H9 (cell line): ENCODE results near the gene DTNBP1. TPM values are rescaled to one million over a fixed set of nuclear protein-coding genes. Genes with fewer than 3 reads are reported as not detected.

Source experiments
- DNase-seq: peaks from one replicate; pipeline ENCODE4 v3.0.0-alpha.2; 2017
- H2AFZ ChIP-seq: one replicate; pipeline ENCODE4 v1.6.1; 2013; ENCODE audit warnings: mild to moderate bottlenecking, low read length, control low read depth, moderate library complexity
- H2AK5ac ChIP-seq: 2 replicates; pipeline ENCODE4 v1.6.1; 2013; ENCODE audit warnings: low read length, control low read depth, mixed read lengths; ENCODE audit not compliant: insufficient read length
- H2BK120ac ChIP-seq: one replicate; pipeline ENCODE4 v1.6.1; 2013; ENCODE audit warnings: low read depth, mild to moderate bottlenecking, low read length, control low read depth, inconsistent platforms; ENCODE audit not compliant: poor library complexity, severe bottlenecking
- H2BK12ac ChIP-seq: 2 replicates; pipeline ENCODE4 v1.6.1; 2013; ENCODE audit warnings: low read length, control low read depth, mixed read lengths, low read depth; ENCODE audit not compliant: insufficient read length
- H2BK15ac ChIP-seq: 2 replicates; pipeline ENCODE4 v1.6.1; 2013; ENCODE audit warnings: low read depth, low read length, control low read depth
- H2BK20ac ChIP-seq: one replicate; pipeline ENCODE4 v1.6.1; 2013; ENCODE audit warnings: low read depth, mild to moderate bottlenecking, low read length, control low read depth, inconsistent platforms; ENCODE audit not compliant: poor library complexity, severe bottlenecking
- H2BK5ac ChIP-seq: 2 replicates; pipeline ENCODE4 v1.6.1; 2013; ENCODE audit warnings: low read length, control low read depth, mixed read lengths; ENCODE audit not compliant: insufficient read length
- H3K14ac ChIP-seq: 2 replicates; pipeline ENCODE4 v1.6.1; 2013; ENCODE audit warnings: low read length, control low read depth; ENCODE audit not compliant: insufficient read depth
- H3K18ac ChIP-seq: 2 replicates; pipeline ENCODE4 v1.6.1; 2013; ENCODE audit warnings: low read depth, mild to moderate bottlenecking, mixed read lengths, low read length, control low read depth; ENCODE audit not compliant: insufficient read length
- H3K23ac ChIP-seq: 2 replicates; pipeline ENCODE4 v1.6.1; 2013; ENCODE audit warnings: low read length, control low read depth, mixed read lengths, low read depth; ENCODE audit not compliant: insufficient read length
- H3K23me2 ChIP-seq: 2 replicates; pipeline ENCODE4 v1.6.1; 2013; ENCODE audit warnings: low read depth, mild to moderate bottlenecking, mixed read lengths, low read length, control low read depth; ENCODE audit not compliant: insufficient read length, poor library complexity, severe bottlenecking
- H3K27ac ChIP-seq: 2 replicates; pipeline ENCODE4 v1.5.1; 2013; ENCODE audit warnings: low read length, control low read depth, mixed read lengths, low read depth; ENCODE audit not compliant: insufficient read length
- H3K27me3 ChIP-seq: 2 replicates; pipeline ENCODE4 v1.6.1; 2013; ENCODE audit warnings: low read length, control low read depth, inconsistent platforms; ENCODE audit not compliant: insufficient read depth
- H3K4ac ChIP-seq: 2 replicates; pipeline ENCODE4 v1.6.1; 2013; ENCODE audit warnings: low read depth, mild to moderate bottlenecking, control low read depth, inconsistent platforms, low read length, moderate library complexity
- H3K4me1 ChIP-seq: 2 replicates; pipeline ENCODE4 v1.6.1; 2013; ENCODE audit warnings: low read length, control low read depth, inconsistent platforms; ENCODE audit not compliant: insufficient read depth
- H3K4me2 ChIP-seq: 2 replicates; pipeline ENCODE4 v1.6.1; 2013; ENCODE audit warnings: low read length, control low read depth, mixed read lengths; ENCODE audit not compliant: insufficient read length, insufficient read depth
- H3K56ac ChIP-seq: 2 replicates; pipeline ENCODE4 v1.6.1; 2013; ENCODE audit warnings: low read depth, mild to moderate bottlenecking, mixed read lengths, low read length, control low read depth; ENCODE audit not compliant: insufficient read length
- H3K79me1 ChIP-seq: 2 replicates; pipeline ENCODE4 v1.6.1; 2013; ENCODE audit warnings: low read depth, mild to moderate bottlenecking, moderate library complexity, low read length, control low read depth, inconsistent platforms; ENCODE audit not compliant: insufficient read depth, poor library complexity, severe bottlenecking
- H3K79me2 ChIP-seq: 2 replicates; pipeline ENCODE4 v1.6.1; 2013; ENCODE audit warnings: low read length, control low read depth, inconsistent platforms; ENCODE audit not compliant: insufficient read depth
- H3K9ac ChIP-seq: 2 replicates; pipeline ENCODE4 v1.6.1; 2013; ENCODE audit warnings: low read length, control low read depth, mixed read lengths; ENCODE audit not compliant: insufficient read length; ENCODE audit errors: extremely low read depth
- H3K9me3 ChIP-seq: one replicate; pipeline ENCODE4 v1.6.1; 2013; ENCODE audit warnings: low read depth, low read length, inconsistent platforms; ENCODE audit not compliant: control insufficient read depth
- H3T11ph ChIP-seq: one replicate; pipeline ENCODE4 v1.6.1; 2013; ENCODE audit warnings: mild to moderate bottlenecking, low read length, control low read depth, inconsistent platforms
- H4K20me1 ChIP-seq: one replicate; pipeline ENCODE4 v1.6.1; 2013; ENCODE audit not compliant: control insufficient read depth, insufficient read length, insufficient read depth
- H4K5ac ChIP-seq: 2 replicates; pipeline ENCODE4 v1.6.1; 2013; ENCODE audit warnings: low read depth, mild to moderate bottlenecking, mixed read lengths, low read length, control low read depth; ENCODE audit not compliant: insufficient read length
- H4K8ac ChIP-seq: replicated peaks from 2 replicates; pipeline ENCODE4 v1.6.1; 2013; ENCODE audit warnings: low read length, control low read depth, mixed read lengths, low read depth; ENCODE audit not compliant: insufficient read length
- H4K91ac ChIP-seq: 2 replicates; pipeline ENCODE4 v1.6.1; 2013; ENCODE audit warnings: low read depth, mild to moderate bottlenecking, moderate library complexity, mixed read lengths, low read length, control low read depth; ENCODE audit not compliant: insufficient read length
- H3K27ac Mint-ChIP-seq, 3 experiments: 2 replicates in 2 of 3; 3 replicates in 1 of 3; pipeline ENCODE4 v1.8.0; 2020 to 2021; ENCODE audit warnings: mixed read lengths in 3 of 3, mild to moderate bottlenecking in 1 of 3, moderate library complexity in 1 of 3
- H3K27me3 Mint-ChIP-seq: 2 replicates; pipeline ENCODE4 v1.8.0; 2021; ENCODE audit warnings: low read depth, mild to moderate bottlenecking, moderate library complexity, mixed read lengths
- H3K36me3 Mint-ChIP-seq, 3 experiments: 2 replicates in 2 of 3; 3 replicates in 1 of 3; pipeline ENCODE4 v1.8.0; 2020 to 2021; ENCODE audit warnings: low read depth in 3 of 3, mixed read lengths in 3 of 3; ENCODE audit not compliant: insufficient read depth in 1 of 3
- H3K4me1 Mint-ChIP-seq, 2 experiments: 2 replicates each; pipeline ENCODE4 v1.8.0; 2020; ENCODE audit warnings: mixed read lengths in 2 of 2
- H3K4me3 Mint-ChIP-seq, 2 experiments: 2 replicates in 1 of 2; 3 replicates in 1 of 2; pipeline ENCODE4 v1.8.0; 2020 to 2021; ENCODE audit warnings: mild to moderate bottlenecking in 2 of 2, mixed read lengths in 2 of 2, moderate library complexity in 1 of 2
- H3K9me3 Mint-ChIP-seq, 2 experiments: 2 replicates in 1 of 2; 3 replicates in 1 of 2; pipeline ENCODE4 v1.8.0; 2020; ENCODE audit warnings: mild to moderate bottlenecking in 2 of 2, mixed read lengths in 2 of 2, moderate library complexity in 1 of 2
- WGBS: extraction: QIAGEN DNeasy Blood & Tissue Kit; methylation state at CpG from one replicate; pipeline ENCODE4 v1.1.7; 2013; ENCODE audit warnings: missing lambda C conversion rate, low lambda C conversion rate, mixed read lengths; ENCODE audit not compliant: insufficient read length; ENCODE audit errors: extremely low coverage; 5-methylcytosine and 5-hydroxymethylcytosine counted together
- total RNA-seq: library from RNA; stranded (reverse); gene quantifications from 2 replicates; pipeline ENCODE4 v1.2.1, GENCODE V29; 2021
- TF ChIP-seq, protein P1 (sequence below): fragments of 200-600 bp; sonication (generic); conservative IDR thresholded peaks from 3 replicates; pipeline ENCODE4 v1.8.0; 2021; ENCODE audit warnings: antibody characterized with exemption, mild to moderate bottlenecking

DTNBP1 gene
- total RNA-seq, 1 experiment from 2014 or later: 12.9 TPM

GRCh38 chr6:15627821-15628220, 35.0 kb downstream of the DTNBP1 start:
- no peak overlapping the region for H3K4ac ChIP-seq
- no peak overlapping the region for H4K8ac ChIP-seq
- TF ChIP-seq, protein P1, sequence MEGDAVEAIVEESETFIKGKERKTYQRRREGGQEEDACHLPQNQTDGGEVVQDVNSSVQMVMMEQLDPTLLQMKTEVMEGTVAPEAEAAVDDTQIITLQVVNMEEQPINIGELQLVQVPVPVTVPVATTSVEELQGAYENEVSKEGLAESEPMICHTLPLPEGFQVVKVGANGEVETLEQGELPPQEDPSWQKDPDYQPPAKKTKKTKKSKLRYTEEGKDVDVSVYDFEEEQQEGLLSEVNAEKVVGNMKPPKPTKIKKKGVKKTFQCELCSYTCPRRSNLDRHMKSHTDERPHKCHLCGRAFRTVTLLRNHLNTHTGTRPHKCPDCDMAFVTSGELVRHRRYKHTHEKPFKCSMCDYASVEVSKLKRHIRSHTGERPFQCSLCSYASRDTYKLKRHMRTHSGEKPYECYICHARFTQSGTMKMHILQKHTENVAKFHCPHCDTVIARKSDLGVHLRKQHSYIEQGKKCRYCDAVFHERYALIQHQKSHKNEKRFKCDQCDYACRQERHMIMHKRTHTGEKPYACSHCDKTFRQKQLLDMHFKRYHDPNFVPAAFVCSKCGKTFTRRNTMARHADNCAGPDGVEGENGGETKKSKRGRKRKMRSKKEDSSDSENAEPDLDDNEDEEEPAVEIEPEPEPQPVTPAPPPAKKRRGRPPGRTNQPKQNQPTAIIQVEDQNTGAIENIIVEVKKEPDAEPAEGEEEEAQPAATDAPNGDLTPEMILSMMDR: no peak
- H2AK5ac ChIP-seq: no peak overlapping the region
- no CpG with 5 or more reads among the region's 2 CpGs for WGBS
- no peaks in the 10 kb centered on the region for H3K36me3 Mint-ChIP-seq
- no peak overlapping the region for H3K4me2 ChIP-seq
- no peak overlapping the region for H3K27ac Mint-ChIP-seq
- H4K20me1 ChIP-seq: no peaks in the 10 kb centered on the region
- H2AFZ ChIP-seq: no peak overlapping the region
- no peaks in the 10 kb centered on the region for H3K9me3 Mint-ChIP-seq
- H2BK5ac ChIP-seq: no peak overlapping the region
- no peak overlapping the region for H2BK12ac ChIP-seq
- no peaks in the 10 kb centered on the region for H3K79me1 ChIP-seq
- H3K9me3 ChIP-seq: no peaks in the 10 kb centered on the region
- no peak overlapping the region for H3K14ac ChIP-seq
- no peak overlapping the region for H3K27ac ChIP-seq
- H3K23ac ChIP-seq: no peak overlapping the region
- no peak overlapping the region for H3K56ac ChIP-seq
- no peak overlapping the region for H4K91ac ChIP-seq
- H3K79me2 ChIP-seq: no peaks in the 10 kb centered on the region
- H3K4me3 Mint-ChIP-seq: no peak overlapping the region
- no peaks in the 10 kb centered on the region; the same call in 1 of the 2 replicates for H3K27me3 Mint-ChIP-seq
- no peak overlapping the region for H2BK120ac ChIP-seq
- no peak overlapping the region for H4K5ac ChIP-seq
- no peak for DNase-seq
- no peak overlapping the region for H3T11ph ChIP-seq
- no peak overlapping the region for H2BK20ac ChIP-seq
- H2BK15ac ChIP-seq: no peak overlapping the region
- H3K4me1 ChIP-seq: no peaks in the 10 kb centered on the region
- H3K18ac ChIP-seq: no peak overlapping the region
- no peaks in the 10 kb centered on the region for H3K4me1 Mint-ChIP-seq
- H3K27me3 ChIP-seq: no peaks in the 10 kb centered on the region
- H3K23me2 ChIP-seq: no peaks in the 10 kb centered on the region
- no peak overlapping the region for H3K9ac ChIP-seq
